K562 (cell line): ENCODE data around the gene SPDYE3. TPM values are rescaled to one million over a fixed set of nuclear protein-coding genes. Genes with fewer than 3 reads are reported as not detected.
"Not testable (repeated sequence)": the region's sequence is repeated elsewhere in the genome, so short reads cannot be mapped to it uniquely, and the experiment has no call there.

Experiments
- ATAC-seq: fragments of 200-7000 bp; cut with Tn5 transposase; 3 replicates; pipeline ENCODE4 v1.9.1; 2020; ENCODE audit warnings: moderate library complexity
- BruUV-seq: library from RNA; stranded (reverse); fragments of 400-500 nt; replicated peaks from 2 replicates; lab custom pipeline; 2021; lab: Mats Ljungman, UMichigan
- CTCF ChIA-PET: fragments of 300-600 bp; formaldehyde crosslinking; extraction: SDS; loops from one replicate; lab custom pipeline; 2021; ENCODE audit warnings: low intra/inter-chr PET ratio; lab: Yijun Ruan, JAX
- POLR2A ChIA-PET: fragments of 300-600, 350-650 bp; sonication (Branson Sonifier 250); formaldehyde crosslinking; extraction: SDS; loops from one replicate; lab custom pipeline; 2021; ENCODE audit warnings: antibody characterized with exemption, inconsistent platforms; lab: Yijun Ruan, JAX
- DNase-seq, 4 experiments: peaks; one replicate each; pipeline versions ENCODE4 v3.0.0 to v3.0.0-alpha.2; 2011 to 2018; ENCODE audit warnings: low spot score in 3 of 4, mixed read lengths in 3 of 4; ENCODE audit errors: extremely low read depth in 1 of 4
- FAIRE-seq: peaks from 2 replicates; lab custom pipeline; 2011; peaks lifted over from hg19 to GRCh38; lab: Jason Lieb, UNC
- H2AFZ ChIP-seq: 2 replicates; pipeline ENCODE4 v1.6.0; 2011; ENCODE audit warnings: low read depth, low read length, control low read depth, inconsistent platforms
- H3K27ac ChIP-seq: fragments of 200-600 bp; 3 replicates; pipeline ENCODE4 v1.8.0; 2011; ENCODE audit warnings: low read depth, mild to moderate bottlenecking, control low read depth, inconsistent platforms, low read length, moderate library complexity, mixed read lengths; ENCODE audit errors: extremely low read depth
- H3K27me3 ChIP-seq, 2 experiments: fragments of 300-600 bp in 1 of 2; 2 replicates in 1 of 2; 3 replicates in 1 of 2; pipeline versions ENCODE4 v1.6.0 to v1.8.0; 2011; ENCODE audit warnings: inconsistent platforms in 2 of 2, low read length in 2 of 2, mild to moderate bottlenecking in 1 of 2, mixed read lengths in 1 of 2, moderate library complexity in 1 of 2; ENCODE audit not compliant: control insufficient read depth in 2 of 2, insufficient read depth in 2 of 2
- H3K36me3 ChIP-seq: fragments of 300-600 bp; 3 replicates; pipeline ENCODE4 v1.8.0; 2011; ENCODE audit warnings: mild to moderate bottlenecking, low read length, inconsistent platforms; ENCODE audit not compliant: control insufficient read depth, insufficient read depth
- H3K4me1 ChIP-seq, 2 experiments: fragments of 200-600 bp in 1 of 2; replicated peaks in 1 of 2; 2 replicates in 1 of 2; 3 replicates in 1 of 2; pipeline versions ENCODE4 v1.5.1 to v1.8.0; 2011; ENCODE audit warnings: inconsistent platforms in 2 of 2, low read length in 2 of 2, mild to moderate bottlenecking in 1 of 2, mixed read lengths in 1 of 2, moderate library complexity in 1 of 2; ENCODE audit not compliant: control insufficient read depth in 2 of 2, insufficient read depth in 2 of 2
- H3K4me2 ChIP-seq: 2 replicates; pipeline ENCODE4 v1.6.1; 2011; ENCODE audit warnings: low read length, control low read depth, inconsistent platforms, mixed read lengths; ENCODE audit not compliant: insufficient read depth
- H3K4me3 ChIP-seq: fragments of 200-600 bp; sonication (generic), shearing (Covaris generic); 2 replicates; pipeline ENCODE4 v1.5.1; 2016; ENCODE audit warnings: control low read depth, inconsistent platforms
- H3K79me2 ChIP-seq: fragments of 200-600 bp; 3 replicates; pipeline ENCODE4 v1.8.0; 2011; ENCODE audit warnings: low read length, inconsistent platforms; ENCODE audit not compliant: control insufficient read depth, insufficient read depth
- H3K9ac ChIP-seq, 2 experiments: 2 replicates each; pipeline versions ENCODE4 v1.6.0 to v1.6.1; 2011; ENCODE audit warnings: low read depth in 2 of 2, low read length in 2 of 2, control low read depth in 1 of 2, inconsistent platforms in 1 of 2, mild to moderate bottlenecking in 1 of 2, mixed read lengths in 1 of 2; ENCODE audit not compliant: insufficient read depth in 1 of 2
- H3K9me1 ChIP-seq: one replicate; pipeline ENCODE4 v1.6.0; 2011; ENCODE audit warnings: inconsistent platforms, mild to moderate bottlenecking, low read length, moderate library complexity; ENCODE audit not compliant: control insufficient read depth, insufficient read depth
- H3K9me3 ChIP-seq: replicated peaks from 2 replicates; pipeline ENCODE4 v1.5.1; 2011; ENCODE audit warnings: low read depth, low read length, inconsistent platforms; ENCODE audit not compliant: control insufficient read depth, insufficient read depth
- H4K20me1 ChIP-seq: replicated peaks from 2 replicates; pipeline ENCODE4 v1.6.1; 2011; ENCODE audit warnings: low read length, inconsistent platforms, mixed read lengths; ENCODE audit not compliant: control insufficient read depth, insufficient read depth
- KDM1A ChIP-seq, 2 experiments: fragments of 450-650 bp; IDR thresholded peaks; 2 replicates each; pipeline ENCODE4 v1.6.1; 2016; ENCODE audit warnings: mild to moderate bottlenecking in 2 of 2
- MEIS2 ChIP-seq: fragments of 450-650 bp; IDR thresholded peaks from 2 replicates; pipeline ENCODE4 v1.6.1; 2014; ENCODE audit warnings: mild to moderate bottlenecking; ENCODE audit not compliant: partially characterized antibody
- PBX2 ChIP-seq, 2 experiments: IDR thresholded peaks in 1 of 2; conservative IDR thresholded peaks in 1 of 2; 2 replicates each; pipeline ENCODE4 v1.6.1; 2016; ENCODE audit warnings: low read depth in 2 of 2, mild to moderate bottlenecking in 1 of 2, missing compliant biosample characterization in 1 of 2, missing genetic modification characterization in 1 of 2, moderate library complexity in 1 of 2
- PKNOX1 ChIP-seq: fragments of 450-650 bp; IDR thresholded peaks from 2 replicates; pipeline ENCODE4 v1.6.1; 2016
- SOX6 ChIP-seq: fragments of 450-650 bp; IDR thresholded peaks from 2 replicates; pipeline ENCODE4 v1.6.1; 2014; ENCODE audit warnings: mild to moderate bottlenecking
- WGBS: fragments of 100-300 bp; shearing (Covaris generic); methylation state at CpG from one replicate; pipeline ENCODE4 v1.1.6; 2016; ENCODE audit warnings: low coverage, mixed read lengths; ENCODE audit not compliant: insufficient coverage; ENCODE audit errors: missing lambda C conversion rate; 5-methylcytosine and 5-hydroxymethylcytosine counted together
- in situ Hi-C: fragments of 300-500 bp; cut with MboI; formaldehyde crosslinking; loops from 4 replicates; pipeline ENCODE4 v1.15.0; 2018; ENCODE audit warnings: inconsistent platforms, mixed read lengths
- intact Hi-C: fragments of 100-400 bp; cut with micrococcal nuclease; formaldehyde crosslinking; loops from 2 replicates; pipeline ENCODE4 v1.14.2; 2022
- polyA plus RNA-seq, 8 experiments: library from polyadenylated mRNA; depleted of rRNA in 4 of 8; stranded (reverse) in 5 of 8; unstranded in 3 of 8; fragments of >200 nt; fragmentation: Nextera tagmentation in 2 of 8; fragmentation: Illumina TruSeq in 1 of 8; extraction: Ambion mirVana in 2 of 8; extraction: Trizol in 1 of 8; gene quantifications; 2 replicates each; pipeline versions ENCODE4 v1.2.1 to v1.2.3, GENCODE V29; 2011 to 2014; ENCODE audit warnings: inconsistent platforms in 1 of 8, missing spikeins in 1 of 8
- total RNA-seq, 7 experiments: library from RNA; depleted of rRNA in 6 of 7; stranded (reverse); fragments of >200 nt in 6 of 7; fragmentation: Illumina TruSeq in 2 of 7; extraction: Trizol in 2 of 7; gene quantifications; 2 replicates each; pipeline versions ENCODE4 v1.2.1 to v1.2.3, GENCODE V29; 2011 to 2021; ENCODE audit warnings: low replicate concordance in 1 of 7

Gene SPDYE3
- total and polyA plus RNA-seq, 9 of the 15 experiments (the other 6 are each of a cell fraction or from before 2014, with no cell fraction given) = 0.04 to 3.3 (median 1.2) TPM; not detected in 6

- H4K20me1 ChIP-seq; H3K79me2 ChIP-seq; H3K27me3 ChIP-seq; ATAC-seq; CTCF ChIA-PET; H2AFZ ChIP-seq; BruUV-seq; H3K9ac ChIP-seq; H3K9me1 ChIP-seq; H3K4me2 ChIP-seq; H3K36me3 ChIP-seq; intact Hi-C loops; in situ Hi-C loops; H3K9me3 ChIP-seq; H3K4me3 ChIP-seq; H3K27ac ChIP-seq; FAIRE-seq; DNase-seq; TF ChIP-seq PBX2 (CRISPR knock-in tag; IDR thresholded peaks at IDR 0.05; ENCODE audit: low read depth): not testable (repeated sequence)
- 45% methylated on average over 7 of the region's 7 CpGs for WGBS
- TF ChIP-seq PBX2 (tag; conservative IDR thresholded peaks at IDR 0.05; ENCODE audit: low read depth) = peak; percentile 87
- TF ChIP-seq SOX6 = peak; percentile 65; the same call in 1 of the 2 replicates
- peak; percentile 44; the same call in 1 of the 2 replicates for TF ChIP-seq PKNOX1
- TF ChIP-seq KDM1A (IDR thresholded peaks at IDR 0.05) = 0 out of 4 replicates have a peak, but pooled peaks of 1 of the 2 experiments have one; percentile 26
- TF ChIP-seq MEIS2 = peak; percentile 90
- H3K4me1 ChIP-seq = peaks cover 8 to 11% of the 10 kb centered on the region in 2 experiments
- POLR2A ChIA-PET = interaction anchor here (1.3 kb wide), 1 partner anchor 9 kb away, joined by 3 read pairs; no protein-coding TSS in a partner anchor
These were observed 42.8 kb upstream of the SPDYE3 start for GRCh38 chr7:100264669-100265165.

- peaks cover 19% of the 10 kb centered on the region in 2 experiments for H3K4me1 ChIP-seq
- H3K79me2 ChIP-seq, H3K4me2 ChIP-seq: not testable (repeated sequence)
These were observed 41.7 kb upstream of the SPDYE3 start for GRCh38 chr7:100265851-100266250.

More at GRCh38 chr7:100265851-100266250, 41.7 kb upstream of the SPDYE3 start:
- H2AFZ ChIP-seq, BruUV-seq, in situ Hi-C loops, H3K9me3 ChIP-seq, CTCF ChIA-PET, H3K9me1 ChIP-seq, H3K27me3 ChIP-seq, H3K4me3 ChIP-seq, ATAC-seq, FAIRE-seq, H3K36me3 ChIP-seq, H4K20me1 ChIP-seq, DNase-seq, H3K9ac ChIP-seq, H3K27ac ChIP-seq, intact Hi-C loops: not testable (repeated sequence)
- POLR2A ChIA-PET = interaction anchor here (1.3 kb wide), 1 partner anchor 10 kb away, joined by 3 read pairs; no protein-coding TSS in a partner anchor
- WGBS = 57% methylated on average over 5 of the region's 5 CpGs
